Activated T-cell treated with anti-CD3 and anti-CD28 coated beads for 4 hours (primary cell): ENCODE results near the gene DCDC1.

Experiments used
- DNase-seq: peaks from one replicate; pipeline ENCODE4 v3.0.0-alpha.2; 2020

The DCDC1 gene

DNA sequence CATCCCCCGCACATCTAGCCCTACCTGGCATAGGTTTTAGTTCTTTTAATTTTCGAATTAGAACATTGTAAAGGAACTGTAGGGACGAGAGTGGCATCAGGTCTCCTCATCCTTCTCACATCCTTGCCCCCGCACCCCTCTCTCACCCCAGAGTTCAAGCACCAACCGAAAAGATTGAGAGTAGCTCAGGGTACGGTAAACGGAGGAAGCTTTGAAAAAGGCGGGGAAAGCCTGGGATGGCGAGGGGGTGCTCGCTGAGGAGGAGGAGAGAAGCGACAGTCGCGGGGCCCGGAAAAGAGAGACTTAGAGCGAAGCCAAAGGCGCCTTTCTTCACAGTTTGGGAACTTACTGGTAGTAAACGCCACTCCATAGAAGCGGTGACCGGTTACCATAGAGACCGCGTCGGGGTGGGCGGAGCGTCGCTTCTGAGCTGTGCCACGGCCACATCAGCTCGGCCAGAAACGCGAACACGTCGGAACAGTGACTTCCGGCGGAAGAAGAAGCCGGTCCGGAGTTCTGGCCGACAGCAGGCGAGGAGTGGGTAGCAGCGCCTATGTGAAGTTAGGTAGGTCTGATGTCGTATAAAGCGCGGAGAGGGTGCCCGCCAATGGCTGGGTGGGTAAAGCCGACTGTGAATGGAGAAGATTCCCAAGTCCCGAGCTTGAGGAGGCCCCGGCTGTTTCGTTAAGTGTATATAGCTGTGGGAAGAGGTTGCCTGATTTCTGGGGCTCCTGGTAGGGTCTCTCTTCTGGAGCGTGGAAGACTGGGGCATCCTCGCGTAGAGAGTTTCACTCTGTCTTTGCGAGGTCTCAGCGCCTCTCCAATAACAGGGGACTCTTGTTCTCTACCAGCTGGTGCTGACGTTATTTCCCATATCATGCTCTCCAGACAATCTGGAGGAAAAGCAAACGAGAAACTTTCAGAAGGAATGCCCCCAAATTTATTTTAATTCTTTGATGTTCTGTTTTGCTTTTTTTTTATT is at the start of gene DCDC1, which contains the start of gene DNAJC24:
Gene DCDC1 (minus strand): TSS at position 392 of the 982 bp plus-strand sequence. CDS start 41,459 bp downstream, outside the sequence.
Gene DNAJC24 (plus strand): TSS at position 513 of the 982 bp plus-strand sequence. CDS start 889 bp downstream, outside the sequence.
- DNase-seq = peak; percentile 93

GRCh38 chr11:31419138-31419537 is 49.6 kb upstream of the DCDC1 start:
- DNase-seq = no peak

GRCh38 chr11:31417816-31418215 is 48.3 kb upstream of the DCDC1 start:
- no peak for DNase-seq

- no peak for DNase-seq
Measured at GRCh38 chr11:31417357-31417756, 47.8 kb upstream of the DCDC1 start.

- DNase-seq = no peak
Measured at GRCh38 chr11:31415435-31415834, 45.9 kb upstream of the DCDC1 start.

- no peak for DNase-seq
Measured at GRCh38 chr11:31414338-31414737, 44.8 kb upstream of the DCDC1 start.

DNA sequence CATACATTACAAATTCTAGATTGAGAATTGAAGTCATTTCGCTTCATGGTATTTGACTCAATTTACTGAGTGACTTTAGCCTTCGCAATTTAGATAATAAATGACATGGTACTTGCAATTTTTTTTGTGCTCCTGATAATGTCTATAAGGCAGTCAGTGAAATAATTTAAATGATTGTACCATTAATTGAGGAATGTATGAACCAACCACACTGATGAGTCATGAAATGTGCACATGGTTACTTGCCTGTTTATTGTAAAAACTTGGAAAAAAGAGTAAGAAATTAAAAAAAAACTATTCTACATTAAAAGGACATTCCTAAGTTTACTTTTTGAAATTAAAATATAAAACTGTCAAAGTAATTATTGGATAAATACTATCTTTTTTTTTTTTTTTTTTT is 43.4 kb upstream of the DCDC1 start:
- no peak for DNase-seq

GRCh38 chr11:31408201-31408600 is 38.7 kb upstream of the DCDC1 start:
- no peak for DNase-seq

GRCh38 chr11:31404614-31405013 is 35.1 kb upstream of the DCDC1 start:
- no peak for DNase-seq

GRCh38 chr11:31397239-31397834 is 27.8 kb upstream of the DCDC1 start:
- no peak for DNase-seq

DNA sequence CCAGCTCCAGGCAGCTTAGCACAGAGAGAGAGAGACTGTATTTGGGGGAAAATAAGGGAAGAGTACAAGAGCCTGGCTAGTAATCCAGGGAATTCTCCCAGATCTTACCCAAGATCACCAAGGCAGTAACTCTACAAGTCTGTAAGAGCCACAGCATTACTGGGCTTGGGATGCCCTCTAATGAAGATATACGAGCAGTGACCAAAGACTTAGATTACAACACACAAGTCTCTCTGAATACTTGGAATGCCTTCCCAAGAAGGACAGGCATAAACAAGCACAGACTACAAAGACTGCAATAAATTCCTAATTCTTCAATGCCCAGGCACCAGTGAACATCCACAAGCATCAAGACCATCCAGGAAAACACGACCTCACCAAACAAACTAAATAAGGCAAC is 17.8 kb upstream of the DCDC1 start:
- DNase-seq = no peak

DNA sequence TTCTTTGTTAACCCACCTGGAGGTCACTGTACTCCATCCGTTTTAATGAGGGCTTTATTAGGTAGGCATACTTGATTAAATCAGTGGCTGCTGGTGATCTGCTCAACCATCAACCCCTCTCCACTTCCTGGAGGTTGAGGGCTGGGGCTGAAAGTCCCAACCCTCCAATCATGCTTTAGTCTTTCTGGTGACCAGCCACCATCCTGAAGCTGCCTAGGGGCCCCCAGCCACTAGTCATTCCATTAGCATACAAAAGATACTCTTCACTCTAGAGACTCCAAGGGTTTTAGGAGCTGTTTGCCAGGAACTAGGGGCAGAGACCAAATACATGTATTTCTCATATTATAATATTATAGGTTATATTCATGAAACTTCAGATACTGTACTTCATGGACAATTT is 13.6 kb upstream of the DCDC1 start:
- no peak for DNase-seq

DNA sequence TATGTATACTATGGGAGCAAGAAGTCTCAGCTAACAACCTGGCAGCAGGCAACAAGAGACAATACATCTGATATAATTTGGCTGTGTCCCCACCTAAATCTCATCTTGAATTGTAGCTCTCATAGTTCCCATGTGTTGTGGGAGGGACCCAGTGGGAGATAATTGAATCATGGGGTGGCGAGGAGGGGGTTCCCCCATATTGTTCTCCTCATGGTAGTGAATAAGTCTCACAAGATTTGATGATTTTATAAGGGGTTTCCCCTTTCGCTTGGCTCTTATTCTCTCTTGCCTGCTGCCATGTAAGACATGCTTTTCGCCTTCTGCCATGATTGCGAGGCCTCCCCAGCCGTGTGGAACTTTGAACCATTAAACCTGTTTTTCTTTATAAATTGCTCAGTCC is 6.3 kb upstream of the DCDC1 start:
- no peak for DNase-seq

DNA sequence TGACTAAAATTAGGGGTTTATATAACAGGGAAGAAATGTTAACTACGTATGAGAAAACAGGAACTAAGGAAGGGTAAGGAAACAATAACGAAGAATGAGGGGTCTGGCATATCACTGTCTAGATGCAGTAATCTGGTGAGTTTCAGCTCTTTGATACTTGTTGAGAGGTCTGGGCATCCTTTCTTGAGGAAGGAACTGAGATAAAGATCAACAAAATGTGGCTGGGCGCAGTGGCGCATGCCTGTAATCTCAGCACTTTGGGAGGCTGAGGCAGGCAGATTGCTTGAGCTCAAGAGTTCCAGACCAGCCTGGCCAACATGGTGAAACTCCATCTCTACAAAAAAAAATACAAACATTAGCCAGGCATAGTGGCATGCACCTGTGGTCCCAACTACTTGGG is 2.7 kb downstream of the DCDC1 start:
- no peak for DNase-seq

DNA sequence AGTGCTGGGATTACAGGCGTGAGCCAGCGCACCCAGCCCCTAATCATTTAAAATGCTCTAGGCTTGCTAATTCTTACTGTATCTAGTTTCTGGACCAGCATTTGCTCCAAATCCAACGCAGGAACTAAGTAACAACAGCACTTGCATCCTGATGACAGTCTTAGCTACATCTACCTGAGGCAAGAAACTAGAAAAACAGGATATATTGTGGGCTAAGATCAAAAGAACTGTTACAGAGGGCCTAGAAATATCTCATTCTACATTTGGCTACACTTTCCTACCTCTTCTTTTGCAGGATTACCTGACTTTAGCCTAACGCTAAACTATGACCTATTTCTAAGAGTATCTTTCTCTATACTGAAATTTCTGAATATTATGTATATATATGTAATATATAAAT is 7.8 kb downstream of the DCDC1 start:
- DNase-seq = no peak

DNA sequence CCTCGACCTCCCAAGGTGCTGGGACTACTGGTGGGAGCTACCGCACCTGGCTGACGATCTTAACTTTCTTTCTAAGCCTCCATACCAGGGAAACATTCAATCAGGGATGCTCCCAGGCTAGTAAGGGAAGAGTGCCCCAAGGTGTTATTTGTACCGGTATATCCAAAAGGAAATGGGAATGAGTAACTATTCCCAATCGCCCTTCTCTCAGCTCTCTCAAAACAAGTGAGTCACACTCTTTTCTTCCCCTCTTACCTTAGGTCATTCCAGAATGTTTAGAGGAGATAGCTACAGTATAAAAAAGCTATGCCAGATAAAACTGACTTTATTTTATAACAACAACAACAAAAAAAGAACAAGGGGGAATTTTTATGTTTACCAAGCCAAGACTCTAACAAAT is 13.7 kb downstream of the DCDC1 start:
- DNase-seq = no peak

- no peak for DNase-seq
Measured at GRCh38 chr11:31355131-31355530, 14.4 kb downstream of the DCDC1 start.

GRCh38 chr11:31351168-31351567 is 18.4 kb downstream of the DCDC1 start:
- no peak for DNase-seq

- no peak for DNase-seq
Measured at GRCh38 chr11:31340903-31341572, 28.5 kb downstream of the DCDC1 start.

- DNase-seq = no peak
Measured at GRCh38 chr11:31337806-31338205, 31.7 kb downstream of the DCDC1 start.

GRCh38 chr11:31328697-31329096 is 40.8 kb downstream of the DCDC1 start:
- DNase-seq = no peak

- DNase-seq = no peak
Measured at GRCh38 chr11:31327417-31327816, 42.1 kb downstream of the DCDC1 start.

- DNase-seq = no peak
Measured at GRCh38 chr11:31326470-31327148, 42.9 kb downstream of the DCDC1 start.
